NOMO-1 (cell line): ENCODE results near the gene DNAI2.
A peak's percentile ranks its signal among the peaks of the same experiment; 100 is the strongest.
"Not testable (repeated sequence)": the region's sequence is repeated elsewhere in the genome, so short reads cannot be mapped to it uniquely, and the experiment has no call there.

Experiments
- DNase-seq, 2 experiments: peaks; one replicate each; lab custom pipeline; 2025; ENCODE audit not compliant: unreplicated experiment in 2 of 2; lab: John Stamatoyannopoulos, UW

The DNAI2 gene

GRCh38 chr17:74272731-74273201 lies 1.3 kb upstream of the DNAI2 start:
- no peak for DNase-seq

- peak; percentile 17 to 53 for DNase-seq
Measured at GRCh38 chr17:74274709-74275340, 791 bp downstream of the DNAI2 start.

- DNase-seq, result no peak
Measured at GRCh38 chr17:74276051-74276476, 2.0 kb downstream of the DNAI2 start.

- no peak for DNase-seq
Measured at GRCh38 chr17:74276541-74277009, 2.5 kb downstream of the DNAI2 start.

GRCh38 chr17:74277935-74278334 lies 3.9 kb downstream of the DNAI2 start:
- no peak for DNase-seq

GRCh38 chr17:74279617-74280016 lies 5.6 kb downstream of the DNAI2 start:
- not testable (repeated sequence) for DNase-seq

GRCh38 chr17:74280093-74280513 lies 6.1 kb downstream of the DNAI2 start:
- no peak for DNase-seq

GRCh38 chr17:74281799-74282198 lies 7.8 kb downstream of the DNAI2 start:
- no peak for DNase-seq

GRCh38 chr17:74282274-74282586 lies 8.2 kb downstream of the DNAI2 start:
- DNase-seq, result not testable (repeated sequence)

GRCh38 chr17:74282587-74283370 lies 8.7 kb downstream of the DNAI2 start:
- DNase-seq, result peak; percentile 65 to 85

- DNase-seq, result no peak
Measured at GRCh38 chr17:74283371-74283673, 9.3 kb downstream of the DNAI2 start.

GRCh38 chr17:74287031-74287602 lies 13.1 kb downstream of the DNAI2 start:
- no peak for DNase-seq

GRCh38 chr17:74288785-74289184 lies 14.8 kb downstream of the DNAI2 start:
- DNase-seq, result no peak

- DNase-seq, result no peak
Measured at GRCh38 chr17:74289688-74290087, 15.7 kb downstream of the DNAI2 start.

- DNase-seq, result no peak
Measured at GRCh38 chr17:74290340-74290739, 16.3 kb downstream of the DNAI2 start.

GRCh38 chr17:74292495-74292894 lies 18.5 kb downstream of the DNAI2 start:
- DNase-seq, result no peak

GRCh38 chr17:74295625-74296547 lies 21.9 kb downstream of the DNAI2 start:
- DNase-seq, result no peak

- DNase-seq, result peak; percentile 59 to 67
Measured at GRCh38 chr17:74296548-74296936, 22.5 kb downstream of the DNAI2 start.

- no peak for DNase-seq
Measured at GRCh38 chr17:74297941-74298340, 23.9 kb downstream of the DNAI2 start.

- no peak for DNase-seq
Measured at GRCh38 chr17:74298778-74299177, 24.7 kb downstream of the DNAI2 start.
